NCI-H2227 (cell line): Measurements from ENCODE around the gene NELFB.

Experiments used
- DNase-seq: peaks from one replicate; lab custom pipeline; 2025; ENCODE audit not compliant: unreplicated experiment; lab: John Stamatoyannopoulos, UW

The NELFB gene

GRCh38 chr9:137280474-137281344 is 25.6 kb downstream of the NELFB start:
- no peak for DNase-seq

DNA sequence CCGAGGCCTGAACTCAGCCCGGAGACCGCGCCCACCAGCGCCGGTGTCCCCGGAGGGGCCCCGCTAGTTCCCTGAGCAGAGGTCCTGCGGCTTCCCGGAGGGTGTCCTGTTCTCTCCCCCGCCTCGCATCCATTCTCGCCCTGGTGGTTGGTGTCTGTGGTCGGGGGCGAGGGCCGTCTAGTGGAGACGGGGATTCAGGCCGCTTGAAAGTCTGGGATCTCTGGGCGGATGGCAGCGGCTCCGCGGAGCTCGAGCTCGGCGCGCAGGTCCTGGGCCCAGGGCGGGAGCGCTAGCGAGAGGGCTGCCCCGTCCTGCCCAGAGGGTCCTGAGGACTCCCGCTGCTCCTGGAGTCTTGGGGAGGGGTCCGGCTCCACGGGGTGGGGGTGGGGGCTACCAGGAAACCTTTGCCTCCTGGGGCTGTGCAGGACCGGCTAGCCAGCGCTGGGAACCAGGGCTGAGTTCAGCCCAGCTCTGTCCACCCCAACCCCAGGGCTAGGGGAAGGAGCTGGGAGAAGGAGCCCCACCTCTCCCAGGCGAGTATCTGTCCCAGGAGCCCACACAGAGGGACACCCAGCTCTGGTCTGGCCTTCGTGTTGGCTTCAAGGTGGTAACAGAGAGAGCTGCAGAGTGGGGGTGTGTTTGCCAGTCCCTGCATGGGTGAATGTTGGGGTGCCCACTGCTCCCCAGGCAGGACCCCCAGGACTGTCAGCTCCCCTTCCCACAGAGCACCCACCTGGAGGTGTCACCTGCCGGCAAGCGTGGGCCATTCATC is 26.4 kb downstream of the NELFB start:
- DNase-seq: no peak

GRCh38 chr9:137286975-137287383 is 31.9 kb downstream of the NELFB start:
- DNase-seq: no peak

GRCh38 chr9:137293094-137293481 is 38.0 kb downstream of the NELFB start:
- no peak for DNase-seq

GRCh38 chr9:137293482-137294090 is 38.5 kb downstream of the NELFB start:
- DNase-seq: no peak

DNA sequence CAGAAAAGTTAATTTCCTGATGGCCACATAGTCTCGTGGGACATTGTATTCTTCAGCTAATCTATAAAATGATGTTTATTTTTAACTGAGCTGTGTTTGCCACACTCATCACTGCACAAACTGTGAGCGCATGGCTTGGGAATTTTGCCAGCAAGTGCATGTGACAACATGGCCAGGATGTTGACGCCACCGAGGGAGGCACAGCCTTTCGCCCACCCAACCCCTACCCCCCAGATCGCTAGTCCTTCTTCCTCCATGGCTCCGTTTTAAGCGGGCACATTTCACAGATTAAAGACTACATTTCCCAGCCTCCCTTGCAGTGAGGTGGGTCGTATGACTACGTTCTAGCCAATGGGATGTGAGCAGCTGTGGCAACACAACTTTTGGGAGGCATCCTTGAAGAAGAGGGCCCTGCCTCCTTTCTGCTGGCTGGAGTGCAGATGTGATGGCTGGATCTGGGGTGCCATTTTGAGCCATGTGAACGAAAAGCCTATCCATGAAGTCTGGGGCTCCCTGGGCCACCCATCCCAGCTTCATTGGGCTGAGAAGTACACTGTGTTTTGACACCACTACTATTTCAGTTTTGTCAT is 39.1 kb downstream of the NELFB start:
- DNase-seq: peak; percentile 39

GRCh38 chr9:137294681-137295237 is 39.6 kb downstream of the NELFB start:
- DNase-seq: peak; percentile 55

DNA sequence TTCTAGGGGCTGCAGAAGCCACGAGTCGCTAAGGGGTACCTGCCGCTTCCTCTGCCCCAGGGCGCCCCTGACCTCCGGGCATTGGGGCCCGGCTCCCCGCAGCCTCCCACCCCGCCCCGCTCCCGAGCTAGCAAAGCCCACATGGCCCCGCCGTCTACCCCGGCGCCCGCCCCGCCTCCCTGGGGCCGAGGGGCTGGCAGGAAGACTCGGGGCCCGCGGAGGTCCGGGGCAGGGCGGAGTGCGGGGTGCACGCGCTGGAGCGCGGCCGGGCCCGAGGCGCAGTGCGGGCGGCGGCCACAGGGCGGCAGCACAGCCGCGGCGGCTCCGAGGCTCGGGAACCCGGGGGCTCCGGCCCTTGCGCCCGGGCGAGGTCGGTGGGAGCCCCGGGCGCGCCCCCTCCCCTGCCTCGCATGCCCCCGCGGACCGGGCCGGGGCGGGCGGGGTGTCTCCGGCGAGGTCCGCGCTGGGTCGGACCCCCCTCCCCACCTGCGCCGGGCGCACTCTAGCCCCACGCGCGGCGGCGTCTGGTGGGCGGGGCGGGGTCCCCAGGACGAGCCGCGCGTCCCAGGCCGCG is 40.2 kb downstream of the NELFB start:
- DNase-seq: peak; percentile 52

GRCh38 chr9:137295849-137296669 is 40.9 kb downstream of the NELFB start:
- DNase-seq: no peak

DNA sequence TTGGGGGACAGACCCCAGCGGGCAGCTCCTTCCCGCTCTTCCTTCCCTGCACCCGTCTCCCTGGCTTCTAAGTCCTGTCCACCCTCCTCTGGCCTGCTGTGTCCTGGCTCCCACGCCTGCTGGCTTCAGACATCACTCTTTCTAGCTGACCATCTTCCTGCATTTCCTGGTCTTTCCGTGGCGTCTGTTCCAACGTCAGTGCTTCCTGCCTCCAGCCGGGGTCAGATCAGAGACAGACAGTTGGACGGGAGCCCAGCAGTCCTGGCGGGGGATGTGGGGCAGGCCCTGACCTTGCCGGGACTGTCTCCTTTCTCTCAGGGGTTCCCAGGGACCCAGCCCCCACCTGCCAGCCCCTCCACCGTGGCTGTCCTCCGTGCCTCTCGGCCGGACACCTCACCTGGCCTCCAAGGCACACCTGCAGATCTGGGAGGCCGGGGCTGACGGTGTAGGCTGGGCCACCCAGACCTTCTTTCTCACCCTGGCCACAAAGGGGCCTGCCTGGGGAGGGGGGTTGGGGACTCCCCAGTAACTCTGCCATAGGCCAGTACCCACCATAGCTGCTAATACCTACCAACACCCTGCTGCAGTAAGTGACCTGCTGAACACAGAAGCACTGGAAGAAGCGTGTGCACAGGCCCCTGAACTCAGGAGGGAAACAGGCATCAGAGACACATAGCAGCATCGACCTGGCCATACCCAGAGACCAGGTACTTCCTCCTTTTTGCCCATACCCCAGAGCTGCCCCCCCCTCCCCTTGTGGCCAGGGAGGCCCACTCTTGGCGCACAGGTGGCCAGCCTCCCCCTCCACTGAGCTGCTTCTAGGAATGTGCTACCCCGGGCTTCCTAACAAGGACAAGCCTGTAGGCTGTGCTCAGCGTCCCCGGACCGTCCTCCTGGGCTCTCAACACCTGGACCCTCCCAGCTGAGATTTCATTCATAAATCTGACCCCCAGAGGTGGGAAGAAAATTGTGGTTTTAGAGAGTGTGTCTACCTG is 41.8 kb downstream of the NELFB start:
- DNase-seq: no peak

- no peak for DNase-seq
Measured at GRCh38 chr9:137297966-137298365, 42.8 kb downstream of the NELFB start.

- DNase-seq: no peak
Measured at GRCh38 chr9:137298401-137299202, 43.5 kb downstream of the NELFB start.

DNA sequence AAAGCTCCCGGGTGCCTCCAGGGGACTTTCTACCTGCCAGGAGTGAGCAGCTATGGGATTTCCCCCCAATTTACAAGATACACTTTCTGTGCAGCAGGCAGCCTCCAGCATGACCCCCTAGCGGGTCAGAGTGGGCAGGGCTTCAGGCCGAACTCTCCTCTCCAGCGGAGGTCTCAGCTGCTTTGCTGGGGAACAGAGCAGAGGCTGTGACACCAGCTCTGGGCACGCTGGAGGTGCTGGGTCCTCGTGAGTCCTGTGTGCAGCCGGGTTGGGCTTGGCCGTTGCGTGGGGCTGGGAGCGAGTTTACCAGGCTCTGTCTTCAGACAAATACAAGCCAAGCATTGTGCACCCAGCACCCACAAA is 44.1 kb downstream of the NELFB start:
- DNase-seq: no peak

DNA sequence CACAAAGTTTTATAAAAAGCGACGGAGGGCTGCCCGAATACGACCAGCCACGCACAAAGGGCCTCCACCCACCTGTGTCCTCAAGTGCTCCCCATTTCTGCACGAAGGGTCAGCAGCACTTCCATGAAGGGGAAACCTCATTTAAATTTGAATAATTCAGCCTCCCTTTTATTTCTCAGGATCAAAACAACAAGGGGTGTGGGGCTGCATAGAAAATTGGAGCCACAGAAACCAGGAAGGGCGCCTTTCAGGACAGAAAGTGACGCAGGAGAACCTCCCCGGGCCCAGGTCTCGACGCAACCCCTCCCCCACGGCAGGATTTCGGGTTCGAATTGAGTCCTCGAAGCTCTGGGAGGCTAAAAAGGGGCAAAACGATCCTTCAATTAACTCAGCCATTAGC is 44.8 kb downstream of the NELFB start:
- peak; percentile 64 for DNase-seq

GRCh38 chr9:137300567-137301080 is 45.5 kb downstream of the NELFB start:
- DNase-seq: peak; percentile 56

- DNase-seq: peak; percentile 64
Measured at GRCh38 chr9:137301081-137301947, 46.2 kb downstream of the NELFB start.

GRCh38 chr9:137302118-137302448 is 47.0 kb downstream of the NELFB start, which contains the start of gene NRARP:
TSS of gene NRARP (minus strand) at chr9:137302271. CDS start at chr9:137301928, 343 bp downstream.
- DNase-seq: peak; percentile 89
